Measurements from ENCODE around the gene AIRE. TPM values are rescaled to one million over a fixed set of nuclear protein-coding genes. Genes with fewer than 3 reads are reported as not detected.
A peak's percentile ranks its signal among the peaks of the same experiment; 100 is the strongest.

AIRE gene
- total RNA-seq, 1 donor from 2014 or later: not detected

DNA sequence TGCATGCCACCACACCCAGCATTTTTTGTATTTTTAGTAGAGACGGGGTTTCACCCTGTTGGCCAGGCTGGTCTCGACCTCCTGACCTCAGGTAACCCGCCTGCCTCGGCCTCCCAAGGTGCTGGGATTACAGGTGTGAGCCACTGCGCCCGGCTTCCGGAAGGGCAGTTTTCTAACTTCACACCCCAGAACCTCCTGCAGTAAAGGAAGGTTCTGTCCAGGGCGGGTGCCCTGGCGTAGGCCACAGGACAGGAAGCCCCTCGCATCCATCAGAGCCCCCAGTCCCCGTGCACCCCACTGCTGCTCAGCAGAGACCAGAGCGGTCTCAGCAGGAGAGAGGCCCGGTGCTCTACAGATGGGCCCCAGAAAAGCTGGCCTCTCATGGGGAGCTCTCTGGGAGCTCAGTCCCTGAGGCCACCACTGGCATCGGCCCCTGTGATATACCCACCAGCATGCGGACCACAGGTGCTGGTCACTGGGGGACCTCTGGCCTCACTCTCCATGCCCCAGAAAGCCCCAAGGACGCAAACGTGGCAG, 19.9 kb upstream of the AIRE start:
- intact Hi-C loops (cut with micrococcal nuclease): no loop called here
- Histone ChIP-seq H3K4me3 (no peak overlapping the region), H3K9me3 (replicated peaks) (no peaks in the 10 kb centered on the region), H3K4me1 (no peaks in the 10 kb centered on the region), H3K27me3 (ENCODE audit: low read depth) (peaks cover 17% of the 10 kb centered on the region), H3K36me3 (no peaks in the 10 kb centered on the region), H3K27ac (replicated peaks) (no peak overlapping the region)
- DNase-seq: no peak
- TF ChIP-seq, protein P1, sequence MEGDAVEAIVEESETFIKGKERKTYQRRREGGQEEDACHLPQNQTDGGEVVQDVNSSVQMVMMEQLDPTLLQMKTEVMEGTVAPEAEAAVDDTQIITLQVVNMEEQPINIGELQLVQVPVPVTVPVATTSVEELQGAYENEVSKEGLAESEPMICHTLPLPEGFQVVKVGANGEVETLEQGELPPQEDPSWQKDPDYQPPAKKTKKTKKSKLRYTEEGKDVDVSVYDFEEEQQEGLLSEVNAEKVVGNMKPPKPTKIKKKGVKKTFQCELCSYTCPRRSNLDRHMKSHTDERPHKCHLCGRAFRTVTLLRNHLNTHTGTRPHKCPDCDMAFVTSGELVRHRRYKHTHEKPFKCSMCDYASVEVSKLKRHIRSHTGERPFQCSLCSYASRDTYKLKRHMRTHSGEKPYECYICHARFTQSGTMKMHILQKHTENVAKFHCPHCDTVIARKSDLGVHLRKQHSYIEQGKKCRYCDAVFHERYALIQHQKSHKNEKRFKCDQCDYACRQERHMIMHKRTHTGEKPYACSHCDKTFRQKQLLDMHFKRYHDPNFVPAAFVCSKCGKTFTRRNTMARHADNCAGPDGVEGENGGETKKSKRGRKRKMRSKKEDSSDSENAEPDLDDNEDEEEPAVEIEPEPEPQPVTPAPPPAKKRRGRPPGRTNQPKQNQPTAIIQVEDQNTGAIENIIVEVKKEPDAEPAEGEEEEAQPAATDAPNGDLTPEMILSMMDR (IDR thresholded peaks at IDR 0.05; ENCODE audit: borderline replicate concordance): no peak

DNA sequence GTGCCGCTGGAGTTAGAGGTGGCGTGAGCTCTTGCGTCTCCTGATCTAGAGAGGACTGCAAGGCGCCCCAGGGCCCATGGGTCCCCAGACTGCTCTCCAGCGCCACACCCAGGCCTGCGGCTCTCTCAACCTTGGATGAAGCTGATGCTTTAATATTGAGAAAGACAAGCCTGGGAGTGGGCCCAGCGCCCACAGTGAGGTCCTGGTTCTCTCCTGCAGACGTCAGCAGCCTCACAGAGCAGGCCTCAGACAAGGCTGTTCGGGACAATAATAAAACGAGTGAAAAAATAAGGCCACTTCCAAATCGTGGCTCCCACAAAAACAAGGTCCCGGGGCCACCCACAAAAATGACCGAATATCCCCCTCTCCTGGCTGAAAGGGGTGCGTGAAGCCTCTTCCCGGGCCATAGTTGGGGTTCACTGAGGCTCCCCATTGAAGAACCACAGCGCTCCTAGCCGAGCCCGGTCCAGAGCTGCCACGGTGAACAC, 18.0 kb upstream of the AIRE start:
- Histone ChIP-seq H3K9me3 (replicated peaks) (no peaks in the 10 kb centered on the region), H3K4me3 (no peak overlapping the region), H3K27me3 (ENCODE audit: low read depth) (peaks cover 11% of the 10 kb centered on the region), H3K36me3 (no peaks in the 10 kb centered on the region), H3K4me1 (no peaks in the 10 kb centered on the region), H3K27ac (replicated peaks) (no peak overlapping the region)
- TF ChIP-seq, protein P1 (IDR thresholded peaks at IDR 0.05; ENCODE audit: borderline replicate concordance): peak; percentile 44
- no peak for DNase-seq
- intact Hi-C loops (cut with micrococcal nuclease): no loop called here

DNA sequence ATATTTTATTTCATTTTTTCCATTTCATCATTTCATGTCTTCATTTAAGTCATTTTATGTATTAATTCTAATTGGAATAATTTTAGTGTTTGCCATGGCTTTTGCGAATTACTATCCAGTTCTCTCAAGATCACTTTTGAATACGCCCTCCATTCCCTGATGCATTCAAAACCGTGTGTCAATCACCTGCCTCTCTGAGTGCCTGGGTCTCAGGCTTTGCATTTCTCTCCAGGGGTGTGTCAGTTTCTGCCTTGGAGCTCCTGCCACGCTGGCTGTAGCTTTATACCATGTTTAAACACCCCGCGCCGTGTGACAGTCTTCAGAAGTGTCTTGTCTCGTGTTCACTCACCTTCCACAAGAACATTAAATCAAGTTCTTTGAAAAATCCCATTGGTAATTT, 16.6 kb upstream of the AIRE start:
- Histone ChIP-seq H3K4me3 (no peak overlapping the region), H3K4me1 (no peaks in the 10 kb centered on the region), H3K27me3 (ENCODE audit: low read depth) (no peaks in the 10 kb centered on the region), H3K27ac (replicated peaks) (no peak overlapping the region), H3K36me3 (no peaks in the 10 kb centered on the region), H3K9me3 (replicated peaks) (no peaks in the 10 kb centered on the region)
- no peak for DNase-seq
- TF ChIP-seq, protein P1 (IDR thresholded peaks at IDR 0.05; ENCODE audit: borderline replicate concordance): no peak
- intact Hi-C loops (cut with micrococcal nuclease): no loop called here

DNA sequence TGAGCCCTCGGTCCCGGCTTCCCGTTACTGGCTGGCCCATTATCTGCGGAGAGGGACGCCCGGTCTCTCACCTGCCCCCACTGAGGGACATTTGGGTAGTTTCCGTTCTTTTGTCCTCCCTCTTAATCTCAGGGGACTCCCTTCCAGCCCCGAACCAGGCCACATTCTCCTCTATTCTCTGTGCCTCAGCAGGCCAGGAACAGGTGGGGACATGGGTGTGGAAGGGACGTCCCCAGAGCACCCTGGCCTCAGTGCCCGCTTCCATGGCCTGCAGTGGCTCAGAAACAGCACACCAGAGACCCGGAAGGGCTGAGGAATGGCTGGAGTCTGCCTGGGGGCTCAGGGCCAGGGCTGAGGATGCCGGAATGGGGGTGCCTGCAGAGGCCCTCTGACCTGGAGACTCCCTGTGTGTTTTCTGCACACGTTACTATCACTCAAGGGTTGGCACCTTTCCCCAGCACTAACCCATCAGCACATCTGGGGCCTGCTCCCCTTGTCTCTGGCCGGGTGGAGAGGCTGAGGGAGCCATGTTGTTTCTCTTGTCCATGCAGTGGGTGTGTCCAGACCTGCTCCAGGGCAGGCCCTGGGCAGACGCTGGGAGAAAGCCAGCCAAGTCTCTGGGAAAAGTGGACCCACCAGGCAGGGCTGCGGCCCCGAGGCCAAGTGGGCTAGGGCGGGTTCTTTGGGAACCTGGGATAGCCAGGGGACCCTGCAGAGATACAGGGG, 14.0 kb upstream of the AIRE start:
- intact Hi-C loops (cut with micrococcal nuclease): no loop called here
- no peak for DNase-seq
- TF ChIP-seq, protein P1 (IDR thresholded peaks at IDR 0.05; ENCODE audit: borderline replicate concordance): no peak
- no peaks in the 10 kb centered on the region for H3K27me3 ChIP-seq (ENCODE audit: low read depth)
- no peaks in the 10 kb centered on the region for H3K4me1 ChIP-seq
- H3K4me3 ChIP-seq: no peak overlapping the region
- no peak overlapping the region for H3K27ac ChIP-seq (replicated peaks)
- H3K36me3 ChIP-seq: no peaks in the 10 kb centered on the region
- no peaks in the 10 kb centered on the region for H3K9me3 ChIP-seq (replicated peaks)

DNA sequence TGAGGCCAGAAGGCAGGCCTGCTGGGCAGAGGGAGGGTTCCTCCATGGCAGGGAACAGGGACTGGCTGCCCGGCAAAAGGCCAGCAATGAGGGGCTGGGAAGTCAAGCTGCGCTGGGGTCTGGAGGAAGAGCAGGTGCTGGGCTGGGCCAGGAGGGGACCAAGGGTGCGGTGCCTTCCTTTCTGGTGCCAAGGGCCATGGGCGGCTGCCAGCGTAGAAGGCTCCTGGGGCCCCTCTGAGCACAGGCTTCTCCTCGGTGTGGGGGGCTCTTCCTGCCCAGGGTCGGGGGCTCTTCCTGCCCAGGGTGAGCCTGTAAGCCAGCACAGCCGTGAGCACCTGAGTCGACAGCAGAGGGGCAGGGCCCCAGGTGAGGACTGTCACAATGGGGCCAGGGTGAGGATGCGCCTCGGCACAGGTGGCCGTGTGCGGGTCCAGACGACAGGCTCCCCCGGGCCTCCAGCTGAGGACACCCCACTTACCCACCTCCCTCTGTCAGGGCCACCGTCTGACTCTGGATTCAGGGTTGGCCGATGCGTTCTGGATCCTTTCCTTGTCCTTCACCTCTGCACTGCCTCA, 13.3 kb upstream of the AIRE start:
- Histone ChIP-seq H3K4me1 (no peaks in the 10 kb centered on the region), H3K27ac (replicated peaks) (no peak overlapping the region), H3K4me3 (no peak overlapping the region), H3K9me3 (replicated peaks) (no peaks in the 10 kb centered on the region), H3K27me3 (ENCODE audit: low read depth) (no peaks in the 10 kb centered on the region), H3K36me3 (no peaks in the 10 kb centered on the region)
- TF ChIP-seq, protein P1 (IDR thresholded peaks at IDR 0.05; ENCODE audit: borderline replicate concordance): no peak
- no peak for DNase-seq
- intact Hi-C loops (cut with micrococcal nuclease): no loop called here
